Activated naive CD4-positive, alpha-beta T cell treated with anti-CD3 and anti-CD28 coated beads, Interleukin-2, amount 50 U/mL, for 16 hours (primary cell): ENCODE measurements around the gene BTBD17.
A peak's percentile ranks its signal among the peaks of the same experiment; 100 is the strongest.
"Not testable (repeated sequence)": the region's sequence is repeated elsewhere in the genome, so short reads cannot be mapped to it uniquely, and the experiment has no call there.

ENCODE experiments used
- DNase-seq: peaks from one replicate; pipeline ENCODE4 v3.0.0-alpha.2; 2020

The BTBD17 gene, protein sequence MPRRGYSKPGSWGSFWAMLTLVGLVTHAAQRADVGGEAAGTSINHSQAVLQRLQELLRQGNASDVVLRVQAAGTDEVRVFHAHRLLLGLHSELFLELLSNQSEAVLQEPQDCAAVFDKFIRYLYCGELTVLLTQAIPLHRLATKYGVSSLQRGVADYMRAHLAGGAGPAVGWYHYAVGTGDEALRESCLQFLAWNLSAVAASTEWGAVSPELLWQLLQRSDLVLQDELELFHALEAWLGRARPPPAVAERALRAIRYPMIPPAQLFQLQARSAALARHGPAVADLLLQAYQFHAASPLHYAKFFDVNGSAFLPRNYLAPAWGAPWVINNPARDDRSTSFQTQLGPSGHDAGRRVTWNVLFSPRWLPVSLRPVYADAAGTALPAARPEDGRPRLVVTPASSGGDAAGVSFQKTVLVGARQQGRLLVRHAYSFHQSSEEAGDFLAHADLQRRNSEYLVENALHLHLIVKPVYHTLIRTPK

DNA sequence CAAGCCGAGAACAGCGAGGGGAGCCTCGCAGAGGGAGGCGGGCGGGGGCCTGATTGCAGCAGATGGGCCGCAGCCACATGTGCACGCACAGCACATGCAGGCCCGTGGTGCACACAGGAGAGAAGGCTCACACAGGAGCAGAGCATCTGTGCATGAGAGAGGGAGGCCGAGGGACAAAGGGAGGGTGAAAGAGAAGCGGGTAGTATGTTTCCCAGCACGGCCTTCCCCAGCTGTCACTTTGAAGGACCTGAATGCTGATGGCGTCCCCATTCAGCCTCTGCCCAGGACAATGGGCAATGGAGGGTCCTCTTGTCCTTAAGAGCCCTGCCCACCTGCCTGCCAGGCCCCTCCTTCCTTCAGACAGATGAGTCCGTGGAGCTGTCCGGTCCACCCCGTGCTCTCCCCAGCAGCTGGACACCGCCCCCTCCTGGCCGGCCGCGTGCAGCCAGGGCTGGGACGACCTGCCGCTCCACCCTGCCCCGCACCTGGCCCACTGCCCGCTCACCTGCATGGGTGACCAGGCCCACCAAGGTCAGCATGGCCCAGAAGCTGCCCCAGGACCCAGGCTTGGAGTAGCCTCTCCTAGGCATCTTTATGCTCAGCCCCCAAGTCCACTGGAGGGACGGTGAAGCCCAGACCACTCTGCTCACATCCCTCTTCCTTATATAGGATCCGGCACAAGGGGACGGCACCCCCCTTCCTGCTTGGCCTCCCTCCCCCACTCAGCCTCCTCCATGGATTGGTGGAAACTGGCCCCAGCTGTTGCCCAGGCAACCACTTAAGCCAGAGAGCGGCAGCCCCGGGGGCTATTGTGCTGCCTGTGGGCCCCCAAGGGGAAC, at the start of gene BTBD17:
Gene BTBD17 (minus strand): TSS at position 639 of the 839 bp plus-strand sequence. CDS start 49 bp downstream, at position 590.
- DNase-seq, result peak; percentile 28

DNA sequence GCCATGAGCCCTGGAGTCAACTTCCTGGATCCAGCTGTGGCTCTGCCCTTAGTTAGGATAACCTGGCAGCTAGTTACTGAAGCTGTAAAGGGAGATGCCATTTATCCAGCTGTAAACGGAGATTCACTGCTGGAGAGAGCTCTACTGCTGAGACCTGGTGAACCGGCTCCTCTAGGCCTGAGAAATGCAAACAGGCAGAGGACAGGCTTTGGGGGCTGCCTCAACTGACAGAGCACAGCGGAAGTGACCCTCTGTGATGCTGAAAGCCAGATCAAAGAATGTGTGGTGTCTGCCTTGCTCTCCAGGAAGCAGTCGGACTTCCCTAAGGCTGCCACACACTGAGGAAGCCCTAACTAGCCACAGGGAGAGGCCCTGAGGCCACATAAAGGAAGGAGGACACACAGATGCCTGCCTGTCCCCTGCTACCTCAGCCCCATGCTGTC, 48.4 kb upstream of the BTBD17 start:
- DNase-seq, result no peak

DNA sequence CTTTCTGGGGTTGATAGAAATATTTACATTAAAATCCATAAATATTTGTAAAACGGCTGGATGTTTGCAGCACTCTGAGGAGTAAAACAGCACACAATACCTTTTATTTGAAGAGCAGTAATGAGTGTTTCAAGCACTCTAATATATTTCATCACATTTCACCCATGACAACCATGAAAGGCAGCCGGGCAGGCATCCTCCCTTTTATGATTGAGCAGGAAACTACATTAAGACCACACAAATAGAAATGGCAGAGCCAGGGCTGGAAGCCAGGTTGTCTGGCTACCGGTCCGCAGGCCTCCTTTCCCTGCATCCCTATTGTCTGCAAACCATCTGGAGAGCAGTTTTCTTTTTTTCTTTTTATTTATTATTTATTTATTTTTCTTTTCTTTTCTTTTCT, 47.1 kb upstream of the BTBD17 start:
- no peak for DNase-seq

DNA sequence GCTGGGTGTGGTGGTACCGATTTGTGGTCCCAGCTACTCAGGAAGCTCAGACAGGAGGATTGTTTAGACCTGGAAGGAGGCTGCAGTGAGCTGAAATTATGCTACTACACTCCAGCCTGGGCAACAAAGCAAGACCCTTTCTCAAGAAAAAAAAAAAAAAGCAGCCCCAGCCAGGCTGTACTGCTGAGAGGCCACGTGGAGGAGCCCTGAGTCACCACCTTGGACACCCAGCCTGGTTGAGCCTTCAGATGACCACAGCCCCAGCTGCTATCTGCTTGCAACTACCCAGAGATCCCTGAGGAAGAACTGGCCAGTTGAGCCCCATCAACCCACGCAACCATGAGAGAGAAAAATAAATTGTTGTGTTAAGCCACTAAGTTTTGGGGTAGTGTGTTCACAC, 46.6 kb upstream of the BTBD17 start:
- DNase-seq, result no peak

GRCh38 chr17:74407384-74407783, 45.7 kb upstream of the BTBD17 start:
- no peak for DNase-seq

GRCh38 chr17:74405311-74405710, 43.6 kb upstream of the BTBD17 start:
- DNase-seq, result not testable (repeated sequence)

DNA sequence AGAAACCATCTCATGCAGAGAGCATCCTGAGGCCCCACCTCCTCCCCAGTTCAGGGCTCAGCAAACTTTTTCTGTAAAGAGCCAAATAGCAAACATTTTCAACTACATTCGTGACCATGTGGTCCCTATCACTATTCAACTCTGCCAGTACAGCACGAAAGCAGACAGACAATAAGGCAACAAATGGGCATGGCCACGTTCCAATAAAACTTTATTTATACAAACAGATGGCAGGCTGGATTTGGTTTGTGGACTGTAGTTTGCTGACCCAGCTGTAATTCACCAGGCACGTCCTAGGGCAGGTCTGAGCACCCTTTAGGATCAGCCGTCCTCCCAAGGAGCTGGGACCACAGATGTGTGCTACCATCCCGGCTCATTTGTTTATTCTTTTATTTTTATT, 43.1 kb upstream of the BTBD17 start:
- DNase-seq, result no peak

- DNase-seq, result no peak
These were observed 42.5 kb upstream of the BTBD17 start for GRCh38 chr17:74404218-74404617.

GRCh38 chr17:74403512-74404137, 42.0 kb upstream of the BTBD17 start:
- no peak for DNase-seq

- DNase-seq, result no peak
These were observed 40.4 kb upstream of the BTBD17 start for GRCh38 chr17:74402048-74402447.

DNA sequence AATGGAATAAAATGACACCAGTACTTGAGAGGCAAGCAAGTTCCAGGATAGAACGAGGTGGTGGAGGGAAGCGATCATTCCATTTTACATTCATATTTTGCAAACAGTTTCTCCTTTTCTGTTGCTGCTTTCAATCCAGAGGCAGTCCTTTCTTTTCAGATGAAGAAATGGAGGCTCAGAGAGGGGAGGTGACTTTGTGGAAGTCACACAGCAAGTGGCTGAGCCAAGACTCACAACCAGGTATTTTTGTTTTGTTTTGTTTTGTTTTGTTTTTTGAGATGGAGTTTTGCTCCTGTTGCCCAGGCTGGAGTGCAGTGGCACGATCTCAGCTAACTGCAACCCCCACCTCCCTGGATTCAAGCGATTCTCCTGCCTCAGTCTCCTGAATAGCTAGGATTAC, 34.9 kb upstream of the BTBD17 start:
- no peak for DNase-seq

DNA sequence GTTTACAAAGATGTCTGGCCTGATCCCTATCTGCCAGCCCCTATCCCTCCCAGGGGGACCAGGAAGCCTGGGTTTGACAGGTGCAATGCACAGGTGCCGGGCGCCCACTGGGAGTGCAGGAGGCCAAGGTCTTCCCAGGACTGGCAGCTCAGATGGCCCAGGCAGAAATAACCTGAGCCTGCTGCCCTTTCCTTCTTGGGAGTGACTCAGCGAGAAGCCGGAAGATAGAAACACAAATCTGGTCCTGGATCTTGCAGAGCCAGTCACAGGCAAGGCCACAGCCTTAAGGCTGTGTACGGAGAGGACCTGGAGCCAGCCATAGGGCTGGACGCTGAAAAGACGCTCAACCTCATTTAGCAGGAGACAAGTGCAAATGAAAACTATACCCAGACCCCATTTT, 33.3 kb upstream of the BTBD17 start:
- DNase-seq, result no peak

DNA sequence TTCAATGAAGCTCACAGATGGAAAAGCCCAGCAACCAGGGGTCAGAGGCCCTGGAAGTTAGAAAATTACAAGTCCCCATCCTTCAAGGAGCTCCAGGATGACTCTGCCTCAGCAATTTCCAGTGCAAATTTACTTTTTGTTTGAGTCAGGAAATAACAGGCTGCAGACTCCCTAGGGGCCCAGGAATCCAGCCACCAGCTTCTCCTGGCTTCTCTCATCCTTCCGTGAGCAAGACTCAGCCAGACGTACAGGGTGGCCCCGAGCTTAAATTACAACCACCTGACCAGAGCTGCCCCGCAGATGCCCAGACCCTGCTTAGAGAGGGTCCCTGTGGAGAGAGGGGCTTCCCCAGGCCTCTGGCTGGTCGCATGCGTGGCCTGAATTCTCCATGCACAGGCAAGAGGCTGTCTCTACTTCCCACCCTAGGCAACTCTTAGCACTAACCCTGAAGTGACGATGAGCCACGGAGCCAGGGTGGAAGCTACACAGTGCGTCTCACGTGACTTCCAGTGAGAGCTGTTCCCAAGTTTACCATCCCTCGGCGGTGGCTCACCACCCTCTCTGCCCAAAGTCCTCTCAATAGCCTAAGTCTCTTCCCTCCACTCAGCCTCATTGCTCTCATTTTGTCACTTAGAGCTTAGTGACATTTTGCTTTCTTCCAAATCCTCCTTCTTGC, 32.7 kb upstream of the BTBD17 start:
- no peak for DNase-seq

DNA sequence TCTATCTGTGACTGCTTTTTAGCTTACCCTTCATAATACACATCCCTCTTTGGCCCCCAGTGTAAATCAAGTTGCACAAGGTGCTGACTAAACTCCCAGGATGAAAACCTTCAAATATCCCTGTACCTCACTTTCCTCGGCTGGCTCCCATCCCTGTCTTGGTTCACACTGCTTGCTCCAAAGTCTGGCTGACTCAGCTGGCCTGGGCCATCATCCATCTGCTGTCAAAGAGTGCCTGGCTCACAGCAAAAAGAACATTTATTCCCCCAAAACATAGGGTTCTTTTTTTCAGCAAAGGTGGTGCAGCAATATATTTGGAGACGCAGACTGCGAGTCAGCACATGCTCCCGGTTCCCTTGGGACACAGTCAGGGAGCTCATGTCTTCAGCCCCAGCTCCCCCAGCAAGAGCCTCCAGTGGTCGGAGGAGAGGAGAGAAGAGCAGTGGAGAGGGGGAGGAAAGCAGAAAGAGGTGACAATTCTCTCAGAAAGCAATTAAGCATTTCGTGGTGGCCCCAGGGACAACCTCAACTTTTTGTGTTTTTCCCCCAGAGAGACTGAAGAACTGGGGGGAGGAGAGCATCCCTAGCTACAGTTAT, 31.8 kb upstream of the BTBD17 start:
- no peak for DNase-seq

GRCh38 chr17:74392848-74393247, 31.2 kb upstream of the BTBD17 start:
- DNase-seq, result no peak

GRCh38 chr17:74391771-74392170, 30.1 kb upstream of the BTBD17 start:
- DNase-seq, result no peak

DNA sequence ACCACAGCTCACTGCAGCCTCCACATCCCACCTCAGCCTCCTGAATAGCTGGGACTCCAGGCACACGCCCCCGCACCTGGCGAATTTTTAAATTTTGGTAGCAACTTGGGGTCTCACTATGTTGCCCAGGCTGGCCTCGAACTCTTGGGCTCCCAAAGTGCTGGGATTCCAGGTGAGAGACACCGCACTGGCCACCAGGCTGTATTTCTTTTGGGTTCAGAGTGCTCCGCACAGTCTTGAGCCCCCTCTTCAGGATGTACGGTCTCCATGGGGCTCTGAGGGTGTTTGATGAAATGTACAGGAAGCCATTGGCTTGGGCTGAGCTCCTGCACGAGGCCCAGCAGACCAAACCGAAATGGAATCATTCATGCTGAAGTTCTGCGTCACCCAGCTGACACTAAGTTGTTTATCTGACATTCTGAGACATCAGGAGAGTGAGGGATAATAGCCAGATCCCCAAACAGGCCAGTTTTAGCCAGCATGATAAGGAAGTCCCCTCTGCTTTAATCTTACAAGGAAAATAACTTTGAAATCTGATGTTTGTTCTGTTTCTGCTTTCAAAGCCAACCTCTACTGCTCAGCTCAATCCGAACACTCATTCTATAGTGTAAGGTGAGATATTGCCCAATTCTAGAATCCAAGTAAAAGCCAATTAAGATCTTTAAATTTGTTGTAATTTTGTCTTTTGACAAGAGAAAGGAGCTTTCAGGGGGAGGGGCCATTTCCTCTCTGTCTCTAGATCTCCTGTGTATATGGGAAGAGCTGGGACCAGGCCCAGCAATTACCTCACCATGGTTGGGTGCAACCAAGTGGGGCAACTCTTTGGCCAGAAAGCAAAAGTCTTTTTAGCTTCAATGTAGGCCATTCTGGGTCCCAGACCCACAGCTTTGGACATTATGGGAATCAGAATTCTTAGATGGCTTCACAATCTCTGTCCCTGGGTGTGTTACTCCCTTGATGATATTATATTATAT, 29.3 kb upstream of the BTBD17 start:
- no peak for DNase-seq

DNA sequence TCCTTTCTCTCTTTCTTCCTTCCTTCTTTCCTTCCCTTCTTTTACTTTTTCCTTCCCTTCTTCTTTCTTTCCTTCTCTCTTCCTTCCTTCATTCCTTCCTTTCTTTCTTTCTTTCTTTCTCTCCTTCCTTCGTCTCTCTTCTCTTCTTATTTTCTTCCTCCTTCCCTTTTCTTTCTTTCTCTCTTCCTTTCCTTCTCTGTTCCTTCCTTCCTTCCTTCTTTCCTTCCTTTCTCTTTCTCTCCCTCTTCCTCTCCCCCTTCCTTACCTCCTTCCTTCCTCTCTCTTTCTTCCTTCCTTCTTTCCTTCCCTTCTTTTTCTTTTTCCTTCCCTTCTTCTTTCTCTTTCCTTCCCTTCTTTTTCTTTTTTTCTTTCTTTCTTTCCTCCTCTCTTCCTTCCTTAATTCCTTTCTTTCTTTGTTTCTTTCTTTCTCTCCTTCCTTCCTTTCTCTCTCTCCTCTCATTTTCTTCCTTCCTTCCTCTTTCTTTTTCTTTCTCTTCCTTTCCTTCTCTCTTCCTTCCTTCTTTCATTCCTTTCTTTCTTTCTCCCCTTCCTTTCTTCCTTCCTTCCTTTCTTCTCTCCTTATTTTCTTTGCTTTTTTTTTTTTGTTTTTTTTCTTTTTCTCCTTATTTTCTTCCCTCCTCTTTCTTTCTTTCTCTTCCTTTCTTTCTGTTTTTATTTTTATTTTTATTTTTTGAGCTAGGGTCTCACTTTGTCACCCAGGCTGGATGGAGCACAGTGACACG, 28.4 kb upstream of the BTBD17 start:
- no peak for DNase-seq

- DNase-seq, result no peak
These were observed 27.6 kb upstream of the BTBD17 start for GRCh38 chr17:74389084-74389753.
